Breast epithelium (tissue), 3 donors: ENCODE results near the gene B3GAT2.

Experiments used
- CTCF ChIP-seq, 3 donors: fragments of 450-650 bp; IDR thresholded peaks; one replicate each; pipeline ENCODE4 v1.5.1; 2016 to 2017; ENCODE audit warnings: antibody characterized with exemption in 3 of 3, mild to moderate bottlenecking in 3 of 3, moderate library complexity in 3 of 3
- POLR2A ChIP-seq: fragments of 450-650 bp; IDR thresholded peaks from one replicate; pipeline ENCODE4 v1.6.1; 2016; ENCODE audit warnings: antibody characterized with exemption, mild to moderate bottlenecking, moderate library complexity
- POLR2AphosphoS5 ChIP-seq, 3 donors: sonication (generic); formaldehyde crosslinking; IDR thresholded peaks; one replicate each; pipeline ENCODE4 v1.6.1; 2017; ENCODE audit warnings: antibody characterized with exemption in 3 of 3

GRCh38 chr6:70864401-70864800 lies 92.5 kb downstream of the B3GAT2 start:
- TF ChIP-seq POLR2AphosphoS5 (IDR thresholded peaks at IDR 0.05) (no peak), POLR2A (no peak), CTCF (IDR thresholded peaks at IDR 0.05) (no peak)
